ENCODE data around the gene RAB24. TPM values are rescaled to one million over a fixed set of nuclear protein-coding genes. Genes with fewer than 3 reads are reported as not detected.

The RAB24 gene
- total RNA-seq, 4 donors from 2014 or later, result 8.2 to 62.0 (median 19.3) TPM

GRCh38 chr5:177336112-177336511 is 32.6 kb upstream of the RAB24 start:
- Histone ChIP-seq H3K27ac (no peak overlapping the region), H3K4me3 (no peak overlapping the region), H3K27me3 (no peaks in the 10 kb centered on the region), H3K36me3 (no peaks in the 10 kb centered on the region), H3K9me3 (no peaks in the 10 kb centered on the region), H3K4me1 (no peaks in the 10 kb centered on the region)
- intact Hi-C loops (cut with DNase I; ENCODE audit: low total_unique reads), result no loop called here
- no peak for TF ChIP-seq CTCF (IDR thresholded peaks at IDR 0.05)
- TF ChIP-seq POLR2A (IDR thresholded peaks at IDR 0.05), result no peak
- no peak for DNase-seq

DNA sequence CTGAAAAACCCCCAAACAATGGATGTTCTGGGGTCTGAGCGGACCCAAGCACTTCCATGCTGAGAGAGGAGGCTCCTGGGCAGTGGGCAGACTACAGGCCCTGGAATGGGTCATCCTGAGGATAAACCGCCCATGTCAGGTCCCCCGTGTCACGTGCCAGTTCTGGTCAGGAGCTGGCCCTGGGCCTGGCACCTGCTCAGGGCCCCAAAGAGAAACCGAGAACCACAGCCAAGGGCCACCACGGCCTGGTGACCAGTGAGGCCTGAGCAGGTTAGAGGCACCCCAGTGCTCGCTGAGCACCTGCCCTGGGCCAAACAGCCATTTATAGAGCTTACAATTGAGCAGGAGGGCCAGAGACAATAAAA is 32.2 kb upstream of the RAB24 start:
- Histone ChIP-seq H3K36me3 (no peaks in the 10 kb centered on the region), H3K9me3 (no peaks in the 10 kb centered on the region), H3K27me3 (no peaks in the 10 kb centered on the region), H3K27ac (no peak overlapping the region), H3K4me1 (no peaks in the 10 kb centered on the region), H3K4me3 (no peak overlapping the region)
- intact Hi-C loops (cut with DNase I; ENCODE audit: low total_unique reads), result no loop called here
- DNase-seq, result no peak
- TF ChIP-seq CTCF (IDR thresholded peaks at IDR 0.05) (no peak), POLR2A (IDR thresholded peaks at IDR 0.05) (no peak)

GRCh38 chr5:177334781-177335700 is 31.5 kb upstream of the RAB24 start:
- Histone ChIP-seq H3K4me1 (no peaks in the 10 kb centered on the region), H3K9me3 (no peaks in the 10 kb centered on the region), H3K36me3 (no peaks in the 10 kb centered on the region), H3K27ac (no peak overlapping the region), H3K27me3 (no peaks in the 10 kb centered on the region), H3K4me3 (no peak overlapping the region)
- DNase-seq, result no peak
- no peak for TF ChIP-seq POLR2A (IDR thresholded peaks at IDR 0.05)
- TF ChIP-seq CTCF (IDR thresholded peaks at IDR 0.05), result no peak
- intact Hi-C loops (cut with DNase I; ENCODE audit: low total_unique reads), result no loop called here

DNA sequence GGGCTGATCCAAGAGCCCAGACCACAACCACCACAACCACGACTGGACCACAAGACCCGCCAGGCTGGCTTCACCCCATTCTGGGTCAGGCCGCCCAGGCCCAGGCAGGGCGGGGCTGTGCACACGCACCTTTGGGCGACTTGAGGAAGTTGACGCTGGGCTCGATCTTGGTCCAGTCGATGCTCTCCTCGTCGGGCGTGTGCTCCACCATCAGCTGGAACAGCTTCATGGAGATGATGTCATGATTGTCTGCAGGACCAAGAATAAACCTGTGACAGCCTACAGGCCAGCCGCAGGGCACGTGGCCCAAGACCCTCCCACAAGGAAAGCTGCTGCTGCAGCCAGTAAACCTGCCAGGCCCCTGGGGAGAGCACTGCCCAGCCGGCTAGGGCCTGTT is 30.6 kb upstream of the RAB24 start:
- intact Hi-C loops (cut with DNase I; ENCODE audit: low total_unique reads), result no loop called here
- no peak for TF ChIP-seq POLR2A (IDR thresholded peaks at IDR 0.05)
- TF ChIP-seq CTCF (IDR thresholded peaks at IDR 0.05), result no peak
- DNase-seq, result no peak
- no peak overlapping the region for H3K4me3 ChIP-seq
- no peaks in the 10 kb centered on the region for H3K36me3 ChIP-seq
- H3K27ac ChIP-seq, result no peak overlapping the region
- H3K4me1 ChIP-seq, result no peaks in the 10 kb centered on the region
- H3K9me3 ChIP-seq, result no peaks in the 10 kb centered on the region
- H3K27me3 ChIP-seq, result no peaks in the 10 kb centered on the region

GRCh38 chr5:177333420-177334154 is 30.1 kb upstream of the RAB24 start:
- no peaks in the 10 kb centered on the region for H3K27me3 ChIP-seq
- no peak overlapping the region for H3K4me3 ChIP-seq
- H3K9me3 ChIP-seq, result no peaks in the 10 kb centered on the region
- TF ChIP-seq CTCF (IDR thresholded peaks at IDR 0.05) (no peak), POLR2A (IDR thresholded peaks at IDR 0.05) (no peak)
- H3K36me3 ChIP-seq, result no peaks in the 10 kb centered on the region
- intact Hi-C loops (cut with DNase I; ENCODE audit: low total_unique reads), result no loop called here
- DNase-seq, result no peak
- H3K27ac ChIP-seq, result no peak overlapping the region
- H3K4me1 ChIP-seq, result no peaks in the 10 kb centered on the region
